ENCODE results near the gene CES3. TPM values are rescaled to one million over a fixed set of nuclear protein-coding genes. Genes with fewer than 3 reads are reported as not detected.

The CES3 gene
- total and polyA plus RNA-seq, 9 of the 15 experiments (the other 6 are each of a cell fraction or from before 2014, with no cell fraction given): 0.06 to 2.2 (median 0.68) TPM

- POLR2A ChIA-PET: no interaction called here
- 0% methylated on average over 1 of the region's 1 CpG for WGBS (ENCODE audit: insufficient coverage, low coverage, missing lambda C conversion rate)
- TF ChIP-seq HNRNPLL (IDR thresholded peaks at IDR 0.05; ENCODE audit: low read depth, low read length, poor library complexity, severe bottlenecking) (no peak), ZNF512 (tag; IDR thresholded peaks at IDR 0.05) (peak; percentile 75)
- no peak overlapping the region for H3K4me2 ChIP-seq (ENCODE audit: insufficient read depth, low read length)
- ATAC-seq (no peak), FAIRE-seq (no peak), DNase-seq (ENCODE audit: extremely low read depth in 1 of 4, low spot score in 3 of 4) (no peak)
- H3K4me1 ChIP-seq (replicated peaks in 1 of 2; ENCODE audit: control insufficient read depth in 2 of 2, insufficient read depth in 2 of 2, low read length in 2 of 2): peaks cover 0 to 7% of the 10 kb centered on the region in 2 experiments; a peak in 3 of 5 replicates
- H3K27ac ChIP-seq (ENCODE audit: extremely low read depth, low read depth, low read length): no peak overlapping the region
- H3K9me1 ChIP-seq (ENCODE audit: control insufficient read depth, insufficient read depth, low read length): no peaks in the 10 kb centered on the region
- H3K27me3 ChIP-seq (ENCODE audit: control insufficient read depth in 2 of 2, insufficient read depth in 2 of 2, low read length in 2 of 2): peaks cover 2 to 13% of the 10 kb centered on the region in 2 experiments; a peak in 2 of 5 replicates
- no peak overlapping the region for H3K4me3 ChIP-seq
- intact Hi-C loops (cut with micrococcal nuclease): no loop called here
- H3K9ac ChIP-seq (ENCODE audit: insufficient read depth in 1 of 2, low read depth in 2 of 2, low read length in 2 of 2): no peak overlapping the region
- no peaks in the 10 kb centered on the region for H3K9me3 ChIP-seq (replicated peaks; ENCODE audit: control insufficient read depth, insufficient read depth, low read depth, low read length)
- no peak overlapping the region for H2AFZ ChIP-seq (ENCODE audit: low read depth, low read length)
- no TSS peak for BruUV-seq (replicated peaks)
- no peaks in the 10 kb centered on the region for H4K20me1 ChIP-seq (replicated peaks; ENCODE audit: control insufficient read depth, insufficient read depth, low read length)
- no peaks in the 10 kb centered on the region for H3K79me2 ChIP-seq (ENCODE audit: control insufficient read depth, insufficient read depth, low read length)
- CTCF ChIA-PET (ENCODE audit: low intra/inter-chr PET ratio): interaction anchor here (2.1 kb wide), 1 partner anchor 55 kb away, joined by 9 read pairs; no protein-coding TSS in a partner anchor
- in situ Hi-C loops (cut with MboI): loop anchor here (25.0 kb wide), 2 partner anchors 202 to 452 kb away; partner anchors contain the start of genes B3GNT9, FBXL8, HSF4 and NOL3
- no peaks in the 10 kb centered on the region for H3K36me3 ChIP-seq (ENCODE audit: control insufficient read depth, insufficient read depth, low read length)
Measured at GRCh38 chr16:66960270-66960669, 796 bp upstream of the CES3 start.

- H3K4me3 ChIP-seq: no peak overlapping the region
- no peak for DNase-seq (ENCODE audit: extremely low read depth in 1 of 4, low spot score in 3 of 4)
- TF ChIP-seq NR2C1 (IDR thresholded peaks at IDR 0.05) (no peak), NR2C1 (tag; IDR thresholded peaks at IDR 0.05) (no peak), GATAD2A (IDR thresholded peaks at IDR 0.05) (no peak), RNF219 (CRISPR knock-in tag; IDR thresholded peaks at IDR 0.05) (no peak), ZBTB5 (IDR thresholded peaks at IDR 0.05) (no peak), CGGBP1 (CRISPR knock-in tag; IDR thresholded peaks at IDR 0.05) (no peak), MAFF (IDR thresholded peaks at IDR 0.05; ENCODE audit: low read length) (no peak), NR2F6 (CRISPR knock-in tag; IDR thresholded peaks at IDR 0.05) (no peak)
Measured at GRCh38 chr16:66961914-66962313, 848 bp downstream of the CES3 start.

More at GRCh38 chr16:66961914-66962313, 848 bp downstream of the CES3 start:
- BruUV-seq (replicated peaks): no TSS peak
- H3K9me3 ChIP-seq (replicated peaks; ENCODE audit: control insufficient read depth, insufficient read depth, low read depth, low read length): no peaks in the 10 kb centered on the region
- no peak for ATAC-seq
- H3K4me2 ChIP-seq (ENCODE audit: insufficient read depth, low read length): no peak overlapping the region; the same call in 1 of the 2 replicates
- 40% methylated on average over 5 of the region's 5 CpGs for WGBS (ENCODE audit: insufficient coverage, low coverage, missing lambda C conversion rate)
- in situ Hi-C loops (cut with MboI) (loop anchor here (25.0 kb wide), 2 partner anchors 200 to 450 kb away; partner anchors contain the start of genes B3GNT9, FBXL8, HSF4 and NOL3), intact Hi-C loops (cut with micrococcal nuclease) (no loop called here)
- H3K79me2 ChIP-seq (ENCODE audit: control insufficient read depth, insufficient read depth, low read length): no peaks in the 10 kb centered on the region
- CTCF ChIA-PET (ENCODE audit: low intra/inter-chr PET ratio): interaction anchor here (2.1 kb wide), 1 partner anchor 54 kb away, joined by 9 read pairs; no protein-coding TSS in a partner anchor
- peak overlapping the region in 1 of 2 experiments; percentile 5; a peak in 1 of 4 replicates for H3K9ac ChIP-seq (ENCODE audit: insufficient read depth in 1 of 2, low read depth in 2 of 2, low read length in 2 of 2)
- POLR2A ChIA-PET: interaction anchor here (1.1 kb wide), 1 partner anchor 28 kb away, joined by 4 read pairs; no protein-coding TSS in a partner anchor
- no peak overlapping the region for H3K27ac ChIP-seq (ENCODE audit: extremely low read depth, low read depth, low read length)
- no peaks in the 10 kb centered on the region for H3K9me1 ChIP-seq (ENCODE audit: control insufficient read depth, insufficient read depth, low read length)
- H3K4me1 ChIP-seq (replicated peaks in 1 of 2; ENCODE audit: control insufficient read depth in 2 of 2, insufficient read depth in 2 of 2, low read length in 2 of 2): peaks cover 0 to 7% of the 10 kb centered on the region in 2 experiments; a peak in 2 of 5 replicates
- no peak for FAIRE-seq
- H3K27me3 ChIP-seq (ENCODE audit: control insufficient read depth in 2 of 2, insufficient read depth in 2 of 2, low read length in 2 of 2): peaks cover 2 to 13% of the 10 kb centered on the region in 2 experiments; a peak in 2 of 5 replicates
- H3K36me3 ChIP-seq (ENCODE audit: control insufficient read depth, insufficient read depth, low read length): no peaks in the 10 kb centered on the region
- no peak overlapping the region for H2AFZ ChIP-seq (ENCODE audit: low read depth, low read length)
- H4K20me1 ChIP-seq (replicated peaks; ENCODE audit: control insufficient read depth, insufficient read depth, low read length): no peaks in the 10 kb centered on the region

All from K562 (cell line).